Psoas muscle (tissue), 8 donors: ENCODE data around the gene AQR. TPM values are rescaled to one million over a fixed set of nuclear protein-coding genes. Genes with fewer than 3 reads are reported as not detected.

ENCODE experiments used
- ATAC-seq, 4 donors: fragments of 200-7000 bp; cut with Tn5 transposase; one replicate each; pipeline ENCODE4 v1.9.1; 2020; ENCODE audit warnings: moderate library complexity in 3 of 4, mild to moderate bottlenecking in 2 of 4
- DNase-seq, 2 donors: peaks; one replicate each; pipeline ENCODE4 v3.0.0-alpha.2; 2020
- H3K27ac ChIP-seq: fragments of 200-600 bp; one replicate; pipeline ENCODE4 v1.8.0; 2022
- H3K27me3 ChIP-seq, 3 donors: fragments of 200-600 bp in 1 of 3; one replicate each; pipeline versions ENCODE4 v1.6.1 to v1.8.0; 2013 to 2022; ENCODE audit warnings: low read length in 2 of 3, mild to moderate bottlenecking in 2 of 3, moderate library complexity in 1 of 3; ENCODE audit not compliant: insufficient read depth in 3 of 3
- H3K36me3 ChIP-seq, 2 donors: fragments of 200-600 bp in 1 of 2; one replicate each; pipeline versions ENCODE4 v1.6.1 to v1.8.0; 2013 to 2022; ENCODE audit warnings: low read depth in 1 of 2, mild to moderate bottlenecking in 1 of 2, moderate library complexity in 1 of 2; ENCODE audit not compliant: insufficient read depth in 1 of 2
- H3K4me1 ChIP-seq: fragments of 200-600 bp; one replicate; pipeline ENCODE4 v1.8.0; 2022
- H3K4me3 ChIP-seq: fragments of 200-600 bp; one replicate; pipeline ENCODE4 v1.8.0; 2022; ENCODE audit warnings: mild to moderate bottlenecking
- H3K9me3 ChIP-seq: fragments of 200-600 bp; one replicate; pipeline ENCODE4 v1.8.0; 2022
- WGBS, 3 donors: extraction: QIAGEN DNeasy Blood & Tissue Kit; methylation state at CpG; one replicate each; pipeline versions ENCODE4 v1.1.6 to v1.1.7; 2013; 5-methylcytosine and 5-hydroxymethylcytosine counted together
- intact Hi-C, 2 donors: fragments of 100-400 bp; cut with DNase I; formaldehyde crosslinking; loops; one replicate each; pipeline versions ENCODE4 v1.11.0 to v1.14.2; 2022
- polyA plus RNA-seq, 3 donors: library from polyadenylated mRNA; stranded (reverse); fragments of 200-250 nt; gene quantifications; one replicate each; pipeline ENCODE4 v1.2.3, GENCODE V29; 2013
- total RNA-seq, 4 donors: library from RNA; stranded (reverse); fragmentation: NEBNext Ultra II Directional in 2 of 4; extraction: Animal tissue kit (Norgen Biotek cat#: 25700) in 2 of 4; gene quantifications; one replicate each; pipeline versions ENCODE4 v1.2.1 to v1.2.4, GENCODE V29; 2021 to 2023
- TF ChIP-seq, protein P1 (sequence below): fragments of 200-600 bp; IDR thresholded peaks from one replicate; pipeline ENCODE4 v1.8.0; 2022; ENCODE audit warnings: antibody characterized with exemption
- donor health status: healthy with polysubstance abuse.
- donor health status: DM: no; HTN: no; CAD: no; lungs with moderate emphysema.
- donor health status: Bipolar disorder and iron deficiency.
- donor health status: healthy.
- donor health status: DM: yes; HTN: yes; CAD: no.
- donor health status: DM: no; HTN: no; CAD: no.
- donor health status: DM: no; HTN: no; CAD: no.
- donor health status: DM: yes; HTN: yes; CAD: no.

AQR gene
- total and polyA plus RNA-seq, 7 donors: 3.4 to 12.2 (median 8.4) TPM

DNA sequence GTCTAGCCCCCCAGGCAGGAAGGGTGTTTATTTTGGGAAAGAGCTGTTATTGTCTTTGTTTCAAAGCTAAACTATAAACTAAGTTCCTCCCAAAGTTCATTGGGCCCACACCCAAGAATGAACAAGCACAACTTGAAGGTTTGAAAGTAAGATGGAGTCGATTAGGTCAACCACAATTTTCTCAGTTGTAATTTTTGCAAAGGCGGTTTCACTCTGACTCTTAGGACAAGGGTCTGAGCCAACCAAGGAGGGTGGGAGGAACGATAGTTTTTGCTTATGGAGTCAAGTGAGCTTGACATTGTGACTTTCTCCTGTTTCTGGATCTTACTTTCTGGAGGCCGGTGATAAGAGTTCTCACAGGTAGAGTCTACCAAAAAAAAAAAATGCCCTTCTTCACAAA, 24.3 kb upstream of the AQR start:
- Histone ChIP-seq H3K4me3 (no peak overlapping the region), H3K9me3 (no peaks in the 10 kb centered on the region), H3K27ac (no peak overlapping the region), H3K4me1 (peaks cover 6% of the 10 kb centered on the region), H3K27me3 (peaks cover 4 to 15% (median 5%) of the 10 kb centered on the region in 3 donors), H3K36me3 (no peaks in the 10 kb centered on the region)
- intact Hi-C loops: no loop called here
- WGBS, 3 donors: 89 to 90% (median 89%) methylated on average over 4 of the region's 4 CpGs
- DNase-seq: no peak
- ATAC-seq: no peak
- TF ChIP-seq, protein P1, sequence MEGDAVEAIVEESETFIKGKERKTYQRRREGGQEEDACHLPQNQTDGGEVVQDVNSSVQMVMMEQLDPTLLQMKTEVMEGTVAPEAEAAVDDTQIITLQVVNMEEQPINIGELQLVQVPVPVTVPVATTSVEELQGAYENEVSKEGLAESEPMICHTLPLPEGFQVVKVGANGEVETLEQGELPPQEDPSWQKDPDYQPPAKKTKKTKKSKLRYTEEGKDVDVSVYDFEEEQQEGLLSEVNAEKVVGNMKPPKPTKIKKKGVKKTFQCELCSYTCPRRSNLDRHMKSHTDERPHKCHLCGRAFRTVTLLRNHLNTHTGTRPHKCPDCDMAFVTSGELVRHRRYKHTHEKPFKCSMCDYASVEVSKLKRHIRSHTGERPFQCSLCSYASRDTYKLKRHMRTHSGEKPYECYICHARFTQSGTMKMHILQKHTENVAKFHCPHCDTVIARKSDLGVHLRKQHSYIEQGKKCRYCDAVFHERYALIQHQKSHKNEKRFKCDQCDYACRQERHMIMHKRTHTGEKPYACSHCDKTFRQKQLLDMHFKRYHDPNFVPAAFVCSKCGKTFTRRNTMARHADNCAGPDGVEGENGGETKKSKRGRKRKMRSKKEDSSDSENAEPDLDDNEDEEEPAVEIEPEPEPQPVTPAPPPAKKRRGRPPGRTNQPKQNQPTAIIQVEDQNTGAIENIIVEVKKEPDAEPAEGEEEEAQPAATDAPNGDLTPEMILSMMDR: no peak

DNA sequence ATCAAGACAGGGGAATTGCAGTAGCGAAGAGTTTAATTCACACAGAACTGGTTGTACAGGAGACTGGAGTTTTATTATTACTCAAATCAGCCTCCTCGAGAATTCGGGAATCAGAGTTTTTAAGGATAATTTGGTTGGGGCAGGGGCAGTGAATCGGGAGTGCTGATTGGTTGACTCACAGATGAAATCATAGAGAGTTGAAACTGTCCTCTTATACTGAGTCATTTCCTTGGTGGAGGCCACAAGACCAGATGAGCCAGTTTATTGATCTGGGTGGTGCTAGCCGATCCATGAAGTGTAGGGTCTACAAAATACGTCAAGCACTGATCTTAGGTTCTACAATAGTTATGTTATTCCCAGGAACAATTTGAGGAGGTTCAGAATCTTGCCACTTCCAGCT, 23.9 kb upstream of the AQR start:
- H3K9me3 ChIP-seq: no peaks in the 10 kb centered on the region
- WGBS, 3 donors: 83 to 88% (median 84%) methylated on average over 6 of the region's 6 CpGs
- peaks cover 4 to 15% (median 5%) of the 10 kb centered on the region in 3 donors for H3K27me3 ChIP-seq
- intact Hi-C loops: no loop called here
- H3K36me3 ChIP-seq: no peaks in the 10 kb centered on the region
- H3K4me3 ChIP-seq: no peak overlapping the region
- H3K27ac ChIP-seq: no peak overlapping the region
- ATAC-seq (no peak), DNase-seq (no peak)
- H3K4me1 ChIP-seq: peaks cover 6% of the 10 kb centered on the region
- TF ChIP-seq, protein P1: no peak

DNA sequence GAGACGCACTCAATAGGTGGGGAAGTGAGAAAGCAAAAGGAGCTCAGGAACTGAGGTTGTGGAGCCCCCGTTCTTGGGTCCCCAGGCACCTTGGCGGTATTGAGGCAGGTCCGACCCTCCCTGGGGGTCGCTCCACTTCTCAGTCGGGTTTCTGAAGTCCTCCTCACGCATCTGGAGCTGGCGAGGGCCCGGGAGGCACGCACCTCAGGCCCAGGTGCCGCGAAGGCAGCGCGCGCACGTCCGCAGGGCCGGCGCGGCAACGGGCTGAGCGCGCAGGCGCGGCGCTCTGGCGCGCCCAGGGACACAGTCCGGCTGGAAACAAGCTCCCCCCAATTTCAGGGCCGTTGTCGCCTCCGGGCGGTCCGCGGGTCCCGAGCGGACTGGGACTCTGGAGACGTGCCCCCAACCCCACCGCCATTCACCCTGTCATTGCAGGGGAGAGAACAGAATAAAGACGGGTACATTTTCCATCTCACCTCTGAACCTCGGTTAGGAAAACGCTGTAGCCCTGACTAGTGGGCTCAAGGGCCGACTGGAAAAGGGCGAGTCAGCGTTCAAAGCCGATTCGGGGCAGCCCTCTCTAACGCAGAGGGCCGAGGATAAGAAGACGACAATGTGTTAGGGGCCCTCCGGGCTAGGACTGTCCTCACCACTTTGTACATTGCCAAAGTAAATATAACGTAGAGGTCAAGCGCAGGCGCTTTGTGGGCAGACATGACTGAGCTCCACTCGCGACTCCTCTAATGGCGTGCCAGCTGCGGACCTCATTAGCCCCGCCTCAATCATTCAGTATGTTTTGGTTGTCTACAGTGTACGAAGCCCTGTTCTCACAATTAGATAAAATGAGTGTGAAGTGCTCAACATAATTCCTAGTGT, 18.7 kb upstream of the AQR start, which contains the start of gene ZNF770:
Gene ZNF770, minus strand, starts transcription at position 261 of the 876 bp plus-strand sequence. CDS start 4,853 bp downstream, outside the sequence.
- peaks cover 0 to 5% (median 4%) of the 10 kb centered on the region in 3 donors for H3K27me3 ChIP-seq
- H3K4me3 ChIP-seq: peak within 1 kb of the TSS; percentile 90
- peak; percentile 94 to 96 (median 96) for ATAC-seq
- peak; percentile 80 to 90 for DNase-seq
- peak within 1 kb of the TSS; percentile 98 for H3K27ac ChIP-seq
- H3K9me3 ChIP-seq: no peaks in the 10 kb centered on the region
- TF ChIP-seq, protein P1: no peak
- H3K36me3 ChIP-seq: peaks cover 3 to 24% of the 10 kb centered on the region in 2 donors
- peaks cover 37% of the 10 kb centered on the region for H3K4me1 ChIP-seq
- intact Hi-C loops: loop anchor here in 1 of 2 donors (1.0 kb wide), 1 partner anchor 19 kb away; the partner anchor contains the start of gene AQR
- 0 to 1% (median 0%) methylated on average over 52 to 60 of the region's 60 CpGs for WGBS, 3 donors

DNA sequence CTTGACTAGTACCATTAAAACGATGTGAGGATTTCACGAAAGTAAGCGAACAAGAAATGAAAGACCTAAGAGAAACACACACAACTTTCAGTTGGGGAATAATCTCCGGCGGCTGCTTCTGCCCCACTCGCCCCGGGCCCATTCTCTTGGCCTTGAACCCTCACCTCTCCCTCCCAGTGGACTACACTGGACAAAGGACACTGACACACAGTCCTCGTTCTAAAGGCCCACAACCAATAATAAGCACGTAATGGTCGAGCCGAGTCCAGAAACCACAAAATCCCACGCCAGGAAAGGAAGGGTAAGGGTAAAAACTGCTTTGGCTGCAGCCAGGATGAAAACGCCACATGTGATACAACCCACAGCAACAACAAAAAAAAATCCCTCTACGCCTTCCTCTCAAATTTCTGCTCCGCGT, 18.1 kb upstream of the AQR start:
- DNase-seq: no peak
- Histone ChIP-seq H3K27me3 (peaks cover 0 to under 1% (median 0%) of the 10 kb centered on the region in 3 donors), H3K36me3 (peaks cover 3 to 31% of the 10 kb centered on the region in 2 donors), H3K9me3 (no peaks in the 10 kb centered on the region), H3K4me1 (peaks cover 37% of the 10 kb centered on the region), H3K27ac (peak overlapping the region; percentile 98), H3K4me3 (peak overlapping the region; percentile 90)
- peak; percentile 7 to 32 (median 26) for ATAC-seq
- WGBS, 3 donors: 0 to 1% (median 1%) methylated on average over 16 of the region's 16 CpGs
- intact Hi-C loops: loop anchor here in 1 of 2 donors (1.0 kb wide), 1 partner anchor 18 kb away; the partner anchor contains the start of gene AQR
- TF ChIP-seq, protein P1: no peak
